Endothelial cell of umbilical vein (primary cell): ENCODE measurements around the gene ACKR3. TPM values are rescaled to one million over a fixed set of nuclear protein-coding genes. Genes with fewer than 3 reads are reported as not detected.

Experiments used
- BruUV-seq: library from RNA; stranded (reverse); fragments of 400-500 nt; replicated peaks from 2 replicates; lab custom pipeline; 2021; lab: Mats Ljungman, UMichigan
- CTCF ChIA-PET: fragments of 300-600, 350-600 bp; sonication (Branson Sonifier 250); formaldehyde crosslinking; loops from one replicate; lab custom pipeline; 2021; ENCODE audit warnings: antibody characterized with exemption, inconsistent platforms; lab: Charles Lee
- POLR2A ChIA-PET: fragments of 300-600, 350-600 bp; sonication (Branson Sonifier 250); formaldehyde crosslinking; loops from one replicate; lab custom pipeline; 2021; ENCODE audit warnings: antibody characterized with exemption, inconsistent platforms; lab: Charles Lee
- DNase-seq: peaks from one replicate; pipeline ENCODE4 v3.0.0-alpha.2; 2011; ENCODE audit warnings: low read depth, low spot score
- FAIRE-seq: peaks from 2 replicates; lab custom pipeline; 2011; peaks lifted over from hg19 to GRCh38; lab: Jason Lieb, UNC
- H2AFZ ChIP-seq: 2 replicates; pipeline ENCODE4 v1.6.0; 2012; ENCODE audit warnings: low read depth, low read length, control low read depth, inconsistent platforms
- H3K27ac ChIP-seq: 2 replicates; pipeline ENCODE4 v1.5.1; 2011; ENCODE audit warnings: low read depth, mild to moderate bottlenecking, control low read depth, low read length, moderate library complexity; ENCODE audit not compliant: insufficient read depth
- H3K27me3 ChIP-seq, 2 experiments: 2 replicates each; pipeline versions ENCODE4 v1.6.0 to v1.6.1; 2011; ENCODE audit warnings: low read length in 2 of 2, mixed read lengths in 1 of 2; ENCODE audit not compliant: control insufficient read depth in 2 of 2, insufficient read depth in 2 of 2
- H3K36me3 ChIP-seq, 2 experiments: 2 replicates in 1 of 2; 3 replicates in 1 of 2; pipeline ENCODE4 v1.5.1; 2011; ENCODE audit warnings: low read length in 2 of 2, mild to moderate bottlenecking in 1 of 2, moderate library complexity in 1 of 2; ENCODE audit not compliant: control insufficient read depth in 2 of 2, insufficient read depth in 2 of 2; ENCODE audit errors: extremely low read depth in 1 of 2
- H3K4me1 ChIP-seq: 3 replicates; pipeline ENCODE4 v1.5.1; 2011; ENCODE audit warnings: mild to moderate bottlenecking, low read length; ENCODE audit not compliant: control insufficient read depth, insufficient read depth; ENCODE audit errors: extremely low read depth
- H3K4me2 ChIP-seq: 2 replicates; pipeline ENCODE4 v1.6.1; 2011; ENCODE audit warnings: low read length, control low read depth, mixed read lengths; ENCODE audit not compliant: insufficient read depth
- H3K4me3 ChIP-seq, 3 experiments: fragments of 200-600 bp in 1 of 3; sonication (generic), shearing (Covaris generic) in 1 of 3; replicated peaks in 1 of 3; 2 replicates each; pipeline ENCODE4 v1.5.1; 2011 to 2016; ENCODE audit warnings: control low read depth in 3 of 3, low read length in 3 of 3, mild to moderate bottlenecking in 2 of 3, inconsistent platforms in 1 of 3, low read depth in 1 of 3, moderate library complexity in 1 of 3; ENCODE audit not compliant: insufficient read depth in 1 of 3
- H3K79me2 ChIP-seq: 2 replicates; pipeline ENCODE4 v1.6.0; 2012; ENCODE audit warnings: low read length, inconsistent platforms; ENCODE audit not compliant: control insufficient read depth, insufficient read depth
- H3K9ac ChIP-seq: replicated peaks from 2 replicates; pipeline ENCODE3; 2011; ENCODE audit warnings: low read length, control low read depth; ENCODE audit not compliant: insufficient read depth; ENCODE audit errors: extremely low read depth
- H3K9me1 ChIP-seq: replicated peaks from 3 replicates; pipeline ENCODE4 v1.6.0; 2011; ENCODE audit warnings: mild to moderate bottlenecking, low read length; ENCODE audit not compliant: control insufficient read depth, insufficient read depth; ENCODE audit errors: extremely low read depth
- H3K9me3 ChIP-seq: replicated peaks from 2 replicates; pipeline ENCODE4 v1.5.1; 2012; ENCODE audit warnings: low read length, inconsistent platforms; ENCODE audit not compliant: control insufficient read depth, insufficient read depth
- H4K20me1 ChIP-seq: replicated peaks from 2 replicates; pipeline ENCODE3; 2011; ENCODE audit warnings: mild to moderate bottlenecking, low read length; ENCODE audit not compliant: control insufficient read depth, insufficient read depth; ENCODE audit errors: extremely low read depth
- EZH2 ChIP-seq: IDR thresholded peaks from 2 replicates; pipeline ENCODE4 v1.6.1; 2012; ENCODE audit warnings: borderline replicate concordance, low read depth, mild to moderate bottlenecking, moderate library complexity, low read length, inconsistent platforms; ENCODE audit not compliant: severe bottlenecking
- FOS ChIP-seq: IDR thresholded peaks from 2 replicates; pipeline ENCODE4 v1.6.1; 2011; ENCODE audit warnings: mild to moderate bottlenecking, low read length, moderate library complexity, borderline replicate concordance; ENCODE audit not compliant: insufficient read depth
- GATA2 ChIP-seq: IDR thresholded peaks from 2 replicates; pipeline ENCODE4 v1.7.0; 2011; ENCODE audit warnings: low read depth, mild to moderate bottlenecking, moderate library complexity, mixed read lengths, low read length; ENCODE audit not compliant: insufficient read length, insufficient read depth
- JUN ChIP-seq: IDR thresholded peaks from 2 replicates; pipeline ENCODE4 v1.6.1; 2011; ENCODE audit warnings: borderline replicate concordance, low read depth; ENCODE audit not compliant: insufficient read length, insufficient read depth
- MYC ChIP-seq: IDR thresholded peaks from one replicate; pipeline ENCODE4 v1.6.1; 2011; ENCODE audit warnings: mild to moderate bottlenecking, low read depth, low read length
- POLR2A ChIP-seq: IDR thresholded peaks from 2 replicates; pipeline ENCODE4 v1.6.1; 2012; ENCODE audit warnings: low read depth, mild to moderate bottlenecking, control low read depth, low read length
- POLR2AphosphoS5 ChIP-seq: IDR thresholded peaks from 2 replicates; pipeline ENCODE4 v1.6.1; 2012; ENCODE audit warnings: low read depth, mild to moderate bottlenecking, control low read depth, low read length, moderate library complexity; ENCODE audit not compliant: insufficient read depth
- dilution Hi-C: fragments of 300-500 bp; cut with MboI; formaldehyde crosslinking; loops from one replicate; pipeline ENCODE4 v1.15.0; 2019; ENCODE audit warnings: low sequenced_read_pairs; ENCODE audit not compliant: extremely low pct_ligation_motif_present
- intact Hi-C: fragments of 100-400 bp; cut with micrococcal nuclease; formaldehyde crosslinking; loops from one replicate; pipeline ENCODE4 v1.10.0; 2022
- polyA plus RNA-seq, 4 experiments: library from polyadenylated mRNA; depleted of rRNA in 3 of 4; stranded (reverse) in 3 of 4; unstranded in 1 of 4; fragments of >200 nt; gene quantifications; 2 replicates each; pipeline versions ENCODE4 v1.2.1 to v1.2.3, GENCODE V29; 2011 to 2012; ENCODE audit warnings: missing spikeins in 1 of 4
- total RNA-seq: library from RNA; stranded (reverse); gene quantifications from 2 replicates; pipeline ENCODE4 v1.2.3, GENCODE V29; 2021
- TF ChIP-seq, protein P1 (sequence below): IDR thresholded peaks from 2 replicates; pipeline ENCODE4 v1.6.1; 2011; ENCODE audit not compliant: insufficient read depth, insufficient read length
- TF ChIP-seq, protein P2 (sequence below), 2 donors: IDR thresholded peaks; 1 replicate in 1 of 2; 2 replicates in 1 of 2; pipeline ENCODE4 v1.5.1; 2011; ENCODE audit warnings: low read length in 2 of 2, mild to moderate bottlenecking in 2 of 2, moderate library complexity in 2 of 2, control low read depth in 1 of 2, inconsistent platforms in 1 of 2, low read depth in 1 of 2; ENCODE audit not compliant: insufficient read depth in 1 of 2; ENCODE audit errors: extremely low read depth in 1 of 2

ACKR3 gene
- total and polyA plus RNA-seq, 2 donors (not counting 3 experiments of a cell fraction or from before 2014, with no cell fraction given), result 31.1 to 428 TPM

DNA sequence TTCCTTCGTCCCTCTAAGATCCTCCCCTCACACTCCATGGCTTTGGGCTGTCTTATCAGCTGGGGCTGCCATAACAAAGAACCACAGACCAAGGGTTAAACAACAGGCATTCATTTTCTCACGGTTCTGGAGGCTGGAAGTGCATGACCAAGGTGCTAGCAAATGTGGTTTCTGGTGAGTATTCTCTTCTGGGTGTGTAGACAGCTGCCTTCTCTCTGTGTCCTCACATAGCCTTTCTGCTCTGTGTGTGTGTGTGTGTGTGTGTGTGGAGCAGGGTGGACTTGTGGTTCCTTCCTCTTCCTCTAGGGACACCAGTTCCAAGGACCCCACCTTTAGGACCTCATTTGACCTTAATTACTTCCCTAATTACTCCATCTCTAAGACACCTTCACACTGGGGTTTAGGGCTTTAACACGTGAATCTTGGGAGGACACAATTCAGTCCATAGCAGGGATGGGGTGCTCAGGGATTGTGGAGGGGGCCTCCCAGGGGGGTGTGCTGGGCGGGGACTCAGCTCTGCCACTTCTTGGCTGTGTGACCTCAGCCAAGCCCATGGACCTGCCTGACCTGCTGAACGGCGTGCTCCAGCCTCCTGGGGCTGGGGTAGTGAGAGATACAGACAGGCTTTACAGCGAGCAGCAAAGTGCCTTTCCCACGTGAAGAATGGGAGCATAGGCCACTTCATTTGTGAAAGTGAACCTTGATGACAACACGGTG, 38.0 kb downstream of the ACKR3 start:
- Histone ChIP-seq H3K9me1 (no peaks in the 10 kb centered on the region), H3K36me3 (no peaks in the 10 kb centered on the region), H3K9me3 (no peaks in the 10 kb centered on the region), H2AFZ (no peak overlapping the region), H3K27me3 (peaks cover 0 to 2% of the 10 kb centered on the region in 2 experiments), H3K4me3 (no peak overlapping the region), H4K20me1 (no peaks in the 10 kb centered on the region), H3K79me2 (no peaks in the 10 kb centered on the region), H3K9ac (no peak overlapping the region), H3K4me2 (no peak overlapping the region), H3K27ac (no peak overlapping the region), H3K4me1 (no peaks in the 10 kb centered on the region)
- intact Hi-C loops (no loop called here), dilution Hi-C loops (no loop called here)
- TF ChIP-seq JUN (no peak), EZH2 (no peak), GATA2 (no peak), POLR2A (no peak), MYC (no peak), FOS (no peak), POLR2AphosphoS5 (no peak)
- TF ChIP-seq, protein P1, sequence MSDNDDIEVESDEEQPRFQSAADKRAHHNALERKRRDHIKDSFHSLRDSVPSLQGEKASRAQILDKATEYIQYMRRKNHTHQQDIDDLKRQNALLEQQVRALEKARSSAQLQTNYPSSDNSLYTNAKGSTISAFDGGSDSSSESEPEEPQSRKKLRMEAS, result no peak
- TF ChIP-seq, protein P2, sequence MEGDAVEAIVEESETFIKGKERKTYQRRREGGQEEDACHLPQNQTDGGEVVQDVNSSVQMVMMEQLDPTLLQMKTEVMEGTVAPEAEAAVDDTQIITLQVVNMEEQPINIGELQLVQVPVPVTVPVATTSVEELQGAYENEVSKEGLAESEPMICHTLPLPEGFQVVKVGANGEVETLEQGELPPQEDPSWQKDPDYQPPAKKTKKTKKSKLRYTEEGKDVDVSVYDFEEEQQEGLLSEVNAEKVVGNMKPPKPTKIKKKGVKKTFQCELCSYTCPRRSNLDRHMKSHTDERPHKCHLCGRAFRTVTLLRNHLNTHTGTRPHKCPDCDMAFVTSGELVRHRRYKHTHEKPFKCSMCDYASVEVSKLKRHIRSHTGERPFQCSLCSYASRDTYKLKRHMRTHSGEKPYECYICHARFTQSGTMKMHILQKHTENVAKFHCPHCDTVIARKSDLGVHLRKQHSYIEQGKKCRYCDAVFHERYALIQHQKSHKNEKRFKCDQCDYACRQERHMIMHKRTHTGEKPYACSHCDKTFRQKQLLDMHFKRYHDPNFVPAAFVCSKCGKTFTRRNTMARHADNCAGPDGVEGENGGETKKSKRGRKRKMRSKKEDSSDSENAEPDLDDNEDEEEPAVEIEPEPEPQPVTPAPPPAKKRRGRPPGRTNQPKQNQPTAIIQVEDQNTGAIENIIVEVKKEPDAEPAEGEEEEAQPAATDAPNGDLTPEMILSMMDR (IDR thresholded peaks at IDR 0.05; ENCODE audit: extremely low read depth in 1 of 2, insufficient read depth in 1 of 2, low read depth in 1 of 2, low read length in 2 of 2), result no peak
- no TSS peak for BruUV-seq
- DNase-seq, result no peak
- ChIA-PET POLR2A (no interaction called here), CTCF (no interaction called here)
- FAIRE-seq, result no peak
